Endothelial cell of umbilical vein (primary cell): Measurements from ENCODE around the gene ZNF555. TPM values are rescaled to one million over a fixed set of nuclear protein-coding genes. Genes with fewer than 3 reads are reported as not detected.

ENCODE experiments used
- BruUV-seq: library from RNA; stranded (reverse); fragments of 400-500 nt; replicated peaks from 2 replicates; lab custom pipeline; 2021; lab: Mats Ljungman, UMichigan
- CTCF ChIA-PET: fragments of 300-600, 350-600 bp; sonication (Branson Sonifier 250); formaldehyde crosslinking; loops from one replicate; lab custom pipeline; 2021; ENCODE audit warnings: antibody characterized with exemption, inconsistent platforms; lab: Charles Lee
- POLR2A ChIA-PET: fragments of 300-600, 350-600 bp; sonication (Branson Sonifier 250); formaldehyde crosslinking; loops from one replicate; lab custom pipeline; 2021; ENCODE audit warnings: antibody characterized with exemption, inconsistent platforms; lab: Charles Lee
- DNase-seq: peaks from one replicate; pipeline ENCODE4 v3.0.0-alpha.2; 2011; ENCODE audit warnings: low read depth, low spot score
- FAIRE-seq: peaks from 2 replicates; lab custom pipeline; 2011; peaks lifted over from hg19 to GRCh38; lab: Jason Lieb, UNC
- H2AFZ ChIP-seq: 2 replicates; pipeline ENCODE4 v1.6.0; 2012; ENCODE audit warnings: low read depth, low read length, control low read depth, inconsistent platforms
- H3K27ac ChIP-seq: 2 replicates; pipeline ENCODE4 v1.5.1; 2011; ENCODE audit warnings: low read depth, mild to moderate bottlenecking, control low read depth, low read length, moderate library complexity; ENCODE audit not compliant: insufficient read depth
- H3K27me3 ChIP-seq, 2 experiments: 2 replicates each; pipeline versions ENCODE4 v1.6.0 to v1.6.1; 2011; ENCODE audit warnings: low read length in 2 of 2, mixed read lengths in 1 of 2; ENCODE audit not compliant: control insufficient read depth in 2 of 2, insufficient read depth in 2 of 2
- H3K36me3 ChIP-seq, 2 experiments: 2 replicates in 1 of 2; 3 replicates in 1 of 2; pipeline ENCODE4 v1.5.1; 2011; ENCODE audit warnings: low read length in 2 of 2, mild to moderate bottlenecking in 1 of 2, moderate library complexity in 1 of 2; ENCODE audit not compliant: control insufficient read depth in 2 of 2, insufficient read depth in 2 of 2; ENCODE audit errors: extremely low read depth in 1 of 2
- H3K4me1 ChIP-seq: 3 replicates; pipeline ENCODE4 v1.5.1; 2011; ENCODE audit warnings: mild to moderate bottlenecking, low read length; ENCODE audit not compliant: control insufficient read depth, insufficient read depth; ENCODE audit errors: extremely low read depth
- H3K4me2 ChIP-seq: 2 replicates; pipeline ENCODE4 v1.6.1; 2011; ENCODE audit warnings: low read length, control low read depth, mixed read lengths; ENCODE audit not compliant: insufficient read depth
- H3K4me3 ChIP-seq, 3 experiments: fragments of 200-600 bp in 1 of 3; sonication (generic), shearing (Covaris generic) in 1 of 3; replicated peaks in 1 of 3; 2 replicates each; pipeline ENCODE4 v1.5.1; 2011 to 2016; ENCODE audit warnings: control low read depth in 3 of 3, low read length in 3 of 3, mild to moderate bottlenecking in 2 of 3, inconsistent platforms in 1 of 3, low read depth in 1 of 3, moderate library complexity in 1 of 3; ENCODE audit not compliant: insufficient read depth in 1 of 3
- H3K79me2 ChIP-seq: 2 replicates; pipeline ENCODE4 v1.6.0; 2012; ENCODE audit warnings: low read length, inconsistent platforms; ENCODE audit not compliant: control insufficient read depth, insufficient read depth
- H3K9ac ChIP-seq: replicated peaks from 2 replicates; pipeline ENCODE3; 2011; ENCODE audit warnings: low read length, control low read depth; ENCODE audit not compliant: insufficient read depth; ENCODE audit errors: extremely low read depth
- H3K9me1 ChIP-seq: replicated peaks from 3 replicates; pipeline ENCODE4 v1.6.0; 2011; ENCODE audit warnings: mild to moderate bottlenecking, low read length; ENCODE audit not compliant: control insufficient read depth, insufficient read depth; ENCODE audit errors: extremely low read depth
- H3K9me3 ChIP-seq: replicated peaks from 2 replicates; pipeline ENCODE4 v1.5.1; 2012; ENCODE audit warnings: low read length, inconsistent platforms; ENCODE audit not compliant: control insufficient read depth, insufficient read depth
- H4K20me1 ChIP-seq: replicated peaks from 2 replicates; pipeline ENCODE3; 2011; ENCODE audit warnings: mild to moderate bottlenecking, low read length; ENCODE audit not compliant: control insufficient read depth, insufficient read depth; ENCODE audit errors: extremely low read depth
- EZH2 ChIP-seq: IDR thresholded peaks from 2 replicates; pipeline ENCODE4 v1.6.1; 2012; ENCODE audit warnings: borderline replicate concordance, low read depth, mild to moderate bottlenecking, moderate library complexity, low read length, inconsistent platforms; ENCODE audit not compliant: severe bottlenecking
- FOS ChIP-seq: IDR thresholded peaks from 2 replicates; pipeline ENCODE4 v1.6.1; 2011; ENCODE audit warnings: mild to moderate bottlenecking, low read length, moderate library complexity, borderline replicate concordance; ENCODE audit not compliant: insufficient read depth
- GATA2 ChIP-seq: IDR thresholded peaks from 2 replicates; pipeline ENCODE4 v1.7.0; 2011; ENCODE audit warnings: low read depth, mild to moderate bottlenecking, moderate library complexity, mixed read lengths, low read length; ENCODE audit not compliant: insufficient read length, insufficient read depth
- JUN ChIP-seq: IDR thresholded peaks from 2 replicates; pipeline ENCODE4 v1.6.1; 2011; ENCODE audit warnings: borderline replicate concordance, low read depth; ENCODE audit not compliant: insufficient read length, insufficient read depth
- MYC ChIP-seq: IDR thresholded peaks from one replicate; pipeline ENCODE4 v1.6.1; 2011; ENCODE audit warnings: mild to moderate bottlenecking, low read depth, low read length
- POLR2A ChIP-seq: IDR thresholded peaks from 2 replicates; pipeline ENCODE4 v1.6.1; 2012; ENCODE audit warnings: low read depth, mild to moderate bottlenecking, control low read depth, low read length
- POLR2AphosphoS5 ChIP-seq: IDR thresholded peaks from 2 replicates; pipeline ENCODE4 v1.6.1; 2012; ENCODE audit warnings: low read depth, mild to moderate bottlenecking, control low read depth, low read length, moderate library complexity; ENCODE audit not compliant: insufficient read depth
- dilution Hi-C: fragments of 300-500 bp; cut with MboI; formaldehyde crosslinking; loops from one replicate; pipeline ENCODE4 v1.15.0; 2019; ENCODE audit warnings: low sequenced_read_pairs; ENCODE audit not compliant: extremely low pct_ligation_motif_present
- intact Hi-C: fragments of 100-400 bp; cut with micrococcal nuclease; formaldehyde crosslinking; loops from one replicate; pipeline ENCODE4 v1.10.0; 2022
- polyA plus RNA-seq, 4 experiments: library from polyadenylated mRNA; depleted of rRNA in 3 of 4; stranded (reverse) in 3 of 4; unstranded in 1 of 4; fragments of >200 nt; gene quantifications; 2 replicates each; pipeline versions ENCODE4 v1.2.1 to v1.2.3, GENCODE V29; 2011 to 2012; ENCODE audit warnings: missing spikeins in 1 of 4
- total RNA-seq: library from RNA; stranded (reverse); gene quantifications from 2 replicates; pipeline ENCODE4 v1.2.3, GENCODE V29; 2021
- TF ChIP-seq, protein P1 (sequence below), 2 donors: IDR thresholded peaks; 1 replicate in 1 of 2; 2 replicates in 1 of 2; pipeline ENCODE4 v1.5.1; 2011; ENCODE audit warnings: low read length in 2 of 2, mild to moderate bottlenecking in 2 of 2, moderate library complexity in 2 of 2, control low read depth in 1 of 2, inconsistent platforms in 1 of 2, low read depth in 1 of 2; ENCODE audit not compliant: insufficient read depth in 1 of 2; ENCODE audit errors: extremely low read depth in 1 of 2
- TF ChIP-seq, protein P2 (sequence below): IDR thresholded peaks from 2 replicates; pipeline ENCODE4 v1.6.1; 2011; ENCODE audit not compliant: insufficient read depth, insufficient read length

The ZNF555 gene
- total and polyA plus RNA-seq, 2 donors (not counting 3 experiments of a cell fraction or from before 2014, with no cell fraction given) = 1.6 to 5.4 TPM

DNA sequence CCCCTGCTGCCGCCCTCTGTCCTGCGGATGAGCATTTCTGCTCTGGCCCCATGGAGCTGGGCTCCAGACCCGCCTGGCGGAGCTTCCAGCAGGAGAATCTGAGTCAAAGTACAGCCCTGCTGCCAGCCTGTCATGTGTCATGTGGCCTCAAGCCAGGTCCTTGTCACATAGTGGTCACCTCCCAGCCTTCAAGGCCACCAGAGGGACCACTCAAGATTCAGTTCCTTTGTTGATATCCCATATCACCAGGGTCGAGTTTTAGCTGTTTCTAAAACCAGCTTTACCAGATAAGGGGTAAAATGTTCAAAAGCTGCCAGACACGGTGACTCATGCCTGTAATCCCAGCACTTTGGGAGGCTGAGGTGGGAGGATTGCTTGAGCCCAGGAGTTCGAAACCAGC lies 42.5 kb upstream of the ZNF555 start:
- H3K9me3 ChIP-seq = no peaks in the 10 kb centered on the region
- dilution Hi-C loops = no loop called here
- H3K9me1 ChIP-seq = no peaks in the 10 kb centered on the region
- ChIA-PET CTCF (interaction anchor here (1.1 to 1.2 kb wide), 2 partner anchors 89 to 150 kb away, joined by 3 to 5 read pairs; no protein-coding TSS in a partner anchor), POLR2A (interaction anchor here (0.6 to 1.3 kb wide), 2 partner anchors 12 to 20 kb away, joined by 3 to 8 read pairs; no protein-coding TSS in a partner anchor)
- no peak overlapping the region for H2AFZ ChIP-seq
- H3K79me2 ChIP-seq = peaks cover 3% of the 10 kb centered on the region
- DNase-seq (no peak), FAIRE-seq (no peak)
- H3K9ac ChIP-seq = no peak overlapping the region
- H3K4me2 ChIP-seq = no peak overlapping the region
- no TSS peak for BruUV-seq
- H3K4me1 ChIP-seq = no peaks in the 10 kb centered on the region
- no peaks in the 10 kb centered on the region for H3K27me3 ChIP-seq
- TF ChIP-seq POLR2A (no peak), MYC (no peak), EZH2 (no peak), FOS (no peak), POLR2AphosphoS5 (no peak), GATA2 (no peak), JUN (no peak)
- TF ChIP-seq, protein P1, sequence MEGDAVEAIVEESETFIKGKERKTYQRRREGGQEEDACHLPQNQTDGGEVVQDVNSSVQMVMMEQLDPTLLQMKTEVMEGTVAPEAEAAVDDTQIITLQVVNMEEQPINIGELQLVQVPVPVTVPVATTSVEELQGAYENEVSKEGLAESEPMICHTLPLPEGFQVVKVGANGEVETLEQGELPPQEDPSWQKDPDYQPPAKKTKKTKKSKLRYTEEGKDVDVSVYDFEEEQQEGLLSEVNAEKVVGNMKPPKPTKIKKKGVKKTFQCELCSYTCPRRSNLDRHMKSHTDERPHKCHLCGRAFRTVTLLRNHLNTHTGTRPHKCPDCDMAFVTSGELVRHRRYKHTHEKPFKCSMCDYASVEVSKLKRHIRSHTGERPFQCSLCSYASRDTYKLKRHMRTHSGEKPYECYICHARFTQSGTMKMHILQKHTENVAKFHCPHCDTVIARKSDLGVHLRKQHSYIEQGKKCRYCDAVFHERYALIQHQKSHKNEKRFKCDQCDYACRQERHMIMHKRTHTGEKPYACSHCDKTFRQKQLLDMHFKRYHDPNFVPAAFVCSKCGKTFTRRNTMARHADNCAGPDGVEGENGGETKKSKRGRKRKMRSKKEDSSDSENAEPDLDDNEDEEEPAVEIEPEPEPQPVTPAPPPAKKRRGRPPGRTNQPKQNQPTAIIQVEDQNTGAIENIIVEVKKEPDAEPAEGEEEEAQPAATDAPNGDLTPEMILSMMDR (IDR thresholded peaks at IDR 0.05; ENCODE audit: extremely low read depth in 1 of 2, insufficient read depth in 1 of 2, low read depth in 1 of 2, low read length in 2 of 2) = no peak
- TF ChIP-seq, protein P2, sequence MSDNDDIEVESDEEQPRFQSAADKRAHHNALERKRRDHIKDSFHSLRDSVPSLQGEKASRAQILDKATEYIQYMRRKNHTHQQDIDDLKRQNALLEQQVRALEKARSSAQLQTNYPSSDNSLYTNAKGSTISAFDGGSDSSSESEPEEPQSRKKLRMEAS = no peak
- peaks cover 5 to 11% of the 10 kb centered on the region in 2 experiments for H3K36me3 ChIP-seq
- intact Hi-C loops = no loop called here
- no peak overlapping the region for H3K27ac ChIP-seq
- no peak overlapping the region for H3K4me3 ChIP-seq
- no peaks in the 10 kb centered on the region for H4K20me1 ChIP-seq
